ENCODE measurements around the gene DLGAP4.

DNA sequence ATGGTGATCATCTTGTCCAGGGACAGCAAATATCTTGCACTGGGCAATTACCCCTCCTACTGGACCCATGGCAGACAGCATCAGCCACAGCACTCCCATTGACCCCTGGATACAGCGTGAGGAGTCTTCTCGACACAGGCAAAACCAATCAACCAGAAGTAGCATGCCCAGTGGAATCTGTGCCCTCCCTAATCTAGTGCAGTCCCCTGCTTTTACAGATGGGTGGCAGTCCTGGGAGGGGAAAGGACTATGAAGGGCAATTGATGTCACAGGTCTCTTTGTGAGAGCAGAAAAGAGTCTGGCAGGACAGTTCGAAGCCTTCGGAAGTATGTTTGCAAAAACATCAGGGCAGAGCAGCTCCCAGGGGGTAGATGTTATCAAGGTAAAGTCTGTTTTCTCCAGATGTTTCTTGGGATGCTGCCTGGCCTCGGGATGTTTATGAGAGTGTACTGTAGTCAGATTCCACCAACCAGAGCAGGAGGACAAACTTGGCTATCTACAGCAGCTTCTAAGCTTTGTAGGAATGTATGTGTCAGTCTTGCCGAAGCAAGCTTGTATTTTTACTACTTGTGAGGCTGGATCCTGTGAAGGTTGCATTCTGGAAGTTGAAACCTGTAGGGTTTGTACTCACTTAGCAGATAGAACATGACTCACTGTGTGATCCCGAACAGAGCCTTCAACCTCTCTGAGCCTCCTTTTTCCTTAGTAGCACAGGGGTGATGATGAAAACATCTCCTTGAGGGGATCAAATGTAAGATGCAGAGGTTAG is 172.2 kb downstream of the DLGAP4 start:
- TF ChIP-seq EZH2 (IDR thresholded peaks at IDR 0.05; ENCODE audit: borderline replicate concordance, low read length) = no peak
- TF ChIP-seq, protein P1, sequence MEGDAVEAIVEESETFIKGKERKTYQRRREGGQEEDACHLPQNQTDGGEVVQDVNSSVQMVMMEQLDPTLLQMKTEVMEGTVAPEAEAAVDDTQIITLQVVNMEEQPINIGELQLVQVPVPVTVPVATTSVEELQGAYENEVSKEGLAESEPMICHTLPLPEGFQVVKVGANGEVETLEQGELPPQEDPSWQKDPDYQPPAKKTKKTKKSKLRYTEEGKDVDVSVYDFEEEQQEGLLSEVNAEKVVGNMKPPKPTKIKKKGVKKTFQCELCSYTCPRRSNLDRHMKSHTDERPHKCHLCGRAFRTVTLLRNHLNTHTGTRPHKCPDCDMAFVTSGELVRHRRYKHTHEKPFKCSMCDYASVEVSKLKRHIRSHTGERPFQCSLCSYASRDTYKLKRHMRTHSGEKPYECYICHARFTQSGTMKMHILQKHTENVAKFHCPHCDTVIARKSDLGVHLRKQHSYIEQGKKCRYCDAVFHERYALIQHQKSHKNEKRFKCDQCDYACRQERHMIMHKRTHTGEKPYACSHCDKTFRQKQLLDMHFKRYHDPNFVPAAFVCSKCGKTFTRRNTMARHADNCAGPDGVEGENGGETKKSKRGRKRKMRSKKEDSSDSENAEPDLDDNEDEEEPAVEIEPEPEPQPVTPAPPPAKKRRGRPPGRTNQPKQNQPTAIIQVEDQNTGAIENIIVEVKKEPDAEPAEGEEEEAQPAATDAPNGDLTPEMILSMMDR (conservative IDR thresholded peaks at IDR 0.05 in 1 of 2, IDR thresholded peaks at IDR 0.05 in 1 of 2; ENCODE audit: extremely low read depth in 1 of 2, insufficient read depth in 1 of 2, low read depth in 1 of 2, low read length in 2 of 2) = no peak
